Endothelial cell (in vitro differentiated cells): ENCODE measurements around the gene TRPV5. TPM values are rescaled to one million over a fixed set of nuclear protein-coding genes. Genes with fewer than 3 reads are reported as not detected.

Source experiments
- DNase-seq: peaks from one replicate; pipeline ENCODE4 v3.0.0; 2021; ENCODE audit warnings: low spot score
- H3K27ac Mint-ChIP-seq: one replicate; pipeline ENCODE4 v1.8.0; 2021; ENCODE audit warnings: mixed read lengths, inconsistent platforms; ENCODE audit not compliant: unreplicated experiment
- H3K27me3 Mint-ChIP-seq: one replicate; pipeline ENCODE4 v1.8.0; 2021; ENCODE audit warnings: mild to moderate bottlenecking, moderate library complexity, mixed read lengths, inconsistent platforms; ENCODE audit not compliant: unreplicated experiment
- H3K36me3 Mint-ChIP-seq: one replicate; pipeline ENCODE4 v1.8.0; 2021; ENCODE audit warnings: mild to moderate bottlenecking, low read depth, mixed read lengths, inconsistent platforms; ENCODE audit not compliant: unreplicated experiment
- H3K4me1 Mint-ChIP-seq: one replicate; pipeline ENCODE4 v1.8.0; 2021; ENCODE audit warnings: mild to moderate bottlenecking, mixed read lengths, inconsistent platforms; ENCODE audit not compliant: unreplicated experiment
- H3K4me3 Mint-ChIP-seq: one replicate; pipeline ENCODE4 v1.8.0; 2021; ENCODE audit warnings: mild to moderate bottlenecking, mixed read lengths, inconsistent platforms; ENCODE audit not compliant: unreplicated experiment
- H3K9me3 Mint-ChIP-seq: one replicate; pipeline ENCODE4 v1.8.0; 2021; ENCODE audit warnings: mixed read lengths, inconsistent platforms; ENCODE audit not compliant: unreplicated experiment
- total RNA-seq: library from RNA; stranded (reverse); fragmentation: NEBNext Ultra II Directional; extraction: Animal tissue kit (Norgen Biotek cat#: 25700); gene quantifications from one replicate; pipeline ENCODE4 v1.2.1, GENCODE V29; 2021; ENCODE audit not compliant: unreplicated experiment
- TF ChIP-seq, protein P1 (sequence below): fragments of 200-600 bp; sonication (generic); IDR thresholded peaks from one replicate; pipeline ENCODE4 v1.5.0; 2021; ENCODE audit warnings: antibody characterized with exemption; ENCODE audit not compliant: unreplicated experiment

The TRPV5 gene
- total RNA-seq, 1 donor from 2014 or later: not detected

DNA sequence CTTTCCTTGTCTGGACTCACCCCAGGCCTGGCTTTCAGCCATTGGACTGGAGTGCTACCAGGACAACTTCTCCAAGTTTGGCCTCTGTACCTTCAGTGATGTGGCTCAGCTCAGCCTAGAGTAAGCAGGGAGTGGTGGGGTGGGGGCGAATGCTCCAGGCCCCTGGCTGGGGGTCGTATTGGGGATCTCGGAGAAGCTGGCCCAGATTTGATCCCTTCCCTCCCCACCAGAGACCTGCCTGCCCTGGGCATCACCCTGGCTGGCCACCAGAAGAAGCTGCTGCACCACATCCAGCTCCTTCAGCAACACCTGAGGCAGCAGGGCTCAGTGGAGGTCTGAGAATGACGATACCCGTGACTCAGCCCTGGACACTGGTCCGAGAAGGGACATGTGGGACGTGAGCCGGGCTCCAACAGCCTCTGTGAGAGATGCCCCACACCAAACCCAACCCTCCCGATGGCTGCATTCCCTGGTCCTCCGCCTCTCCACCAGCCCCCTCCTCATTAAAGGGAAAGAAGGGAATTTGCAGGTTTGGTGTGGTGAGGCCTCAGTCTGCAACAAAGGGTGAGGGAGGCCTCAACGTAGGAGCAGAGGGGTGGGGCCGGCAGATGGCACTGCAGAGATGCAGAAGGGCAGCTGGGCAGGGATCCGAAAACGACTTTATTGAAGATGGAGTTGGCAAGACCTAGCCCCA is 62.8 kb downstream of the TRPV5 start:
- Mint-ChIP-seq H3K4me1 (no peaks in the 10 kb centered on the region), H3K4me3 (no peak overlapping the region), H3K36me3 (no peaks in the 10 kb centered on the region), H3K27me3 (peaks cover 18% of the 10 kb centered on the region), H3K9me3 (peaks cover 5% of the 10 kb centered on the region), H3K27ac (no peak overlapping the region)
- DNase-seq: peak; percentile 1
- TF ChIP-seq, protein P1, sequence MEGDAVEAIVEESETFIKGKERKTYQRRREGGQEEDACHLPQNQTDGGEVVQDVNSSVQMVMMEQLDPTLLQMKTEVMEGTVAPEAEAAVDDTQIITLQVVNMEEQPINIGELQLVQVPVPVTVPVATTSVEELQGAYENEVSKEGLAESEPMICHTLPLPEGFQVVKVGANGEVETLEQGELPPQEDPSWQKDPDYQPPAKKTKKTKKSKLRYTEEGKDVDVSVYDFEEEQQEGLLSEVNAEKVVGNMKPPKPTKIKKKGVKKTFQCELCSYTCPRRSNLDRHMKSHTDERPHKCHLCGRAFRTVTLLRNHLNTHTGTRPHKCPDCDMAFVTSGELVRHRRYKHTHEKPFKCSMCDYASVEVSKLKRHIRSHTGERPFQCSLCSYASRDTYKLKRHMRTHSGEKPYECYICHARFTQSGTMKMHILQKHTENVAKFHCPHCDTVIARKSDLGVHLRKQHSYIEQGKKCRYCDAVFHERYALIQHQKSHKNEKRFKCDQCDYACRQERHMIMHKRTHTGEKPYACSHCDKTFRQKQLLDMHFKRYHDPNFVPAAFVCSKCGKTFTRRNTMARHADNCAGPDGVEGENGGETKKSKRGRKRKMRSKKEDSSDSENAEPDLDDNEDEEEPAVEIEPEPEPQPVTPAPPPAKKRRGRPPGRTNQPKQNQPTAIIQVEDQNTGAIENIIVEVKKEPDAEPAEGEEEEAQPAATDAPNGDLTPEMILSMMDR: no peak

DNA sequence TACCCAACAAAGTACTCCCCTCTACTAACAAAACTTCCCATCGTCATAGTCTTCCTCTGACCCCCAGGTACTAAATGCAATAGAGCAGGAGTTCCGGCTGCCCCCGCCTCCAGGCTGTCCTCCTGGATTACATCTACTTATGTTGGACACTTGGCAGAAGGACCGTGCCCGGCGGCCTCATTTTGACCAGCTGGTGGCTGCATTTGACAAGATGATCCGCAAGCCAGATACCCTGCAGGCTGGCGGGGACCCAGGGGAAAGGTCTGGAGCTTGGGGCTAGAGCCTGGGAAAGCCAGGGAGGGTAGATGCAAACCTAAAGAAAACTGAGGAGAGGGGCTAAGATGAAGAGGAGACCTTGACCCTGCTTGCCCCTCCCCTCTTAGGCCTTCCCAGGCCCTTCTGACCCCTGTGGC is 63.4 kb downstream of the TRPV5 start:
- H3K27ac Mint-ChIP-seq: no peak overlapping the region
- no peaks in the 10 kb centered on the region for H3K36me3 Mint-ChIP-seq
- H3K4me3 Mint-ChIP-seq: peak overlapping the region; percentile 56
- no peak for DNase-seq
- H3K27me3 Mint-ChIP-seq: peaks cover 15% of the 10 kb centered on the region
- H3K9me3 Mint-ChIP-seq: peaks cover 2% of the 10 kb centered on the region
- H3K4me1 Mint-ChIP-seq: no peaks in the 10 kb centered on the region
- TF ChIP-seq, protein P1: no peak

DNA sequence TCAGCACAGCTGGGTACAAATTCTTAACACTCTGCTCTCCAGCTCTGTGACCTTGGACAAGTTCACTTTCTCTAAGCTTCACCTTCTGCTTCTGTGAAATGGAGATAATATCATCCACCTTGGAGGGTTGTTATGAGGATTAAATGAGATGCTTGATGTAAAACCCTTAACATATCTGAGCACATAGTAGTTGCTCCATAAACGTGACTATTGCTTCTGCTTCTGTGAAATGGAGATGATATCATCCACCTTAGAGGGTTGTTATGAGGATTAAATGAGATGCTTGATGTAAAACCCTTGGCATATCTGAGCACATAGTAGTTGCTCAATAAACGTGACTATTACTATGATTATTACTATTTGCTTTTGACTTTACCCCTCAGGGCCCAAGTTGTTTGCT is 64.1 kb downstream of the TRPV5 start:
- peaks cover 15% of the 10 kb centered on the region for H3K27me3 Mint-ChIP-seq
- no peaks in the 10 kb centered on the region for H3K9me3 Mint-ChIP-seq
- no peaks in the 10 kb centered on the region for H3K4me1 Mint-ChIP-seq
- H3K4me3 Mint-ChIP-seq: peak overlapping the region; percentile 6
- DNase-seq: no peak
- H3K36me3 Mint-ChIP-seq: no peaks in the 10 kb centered on the region
- TF ChIP-seq, protein P1: no peak
- no peak overlapping the region for H3K27ac Mint-ChIP-seq

DNA sequence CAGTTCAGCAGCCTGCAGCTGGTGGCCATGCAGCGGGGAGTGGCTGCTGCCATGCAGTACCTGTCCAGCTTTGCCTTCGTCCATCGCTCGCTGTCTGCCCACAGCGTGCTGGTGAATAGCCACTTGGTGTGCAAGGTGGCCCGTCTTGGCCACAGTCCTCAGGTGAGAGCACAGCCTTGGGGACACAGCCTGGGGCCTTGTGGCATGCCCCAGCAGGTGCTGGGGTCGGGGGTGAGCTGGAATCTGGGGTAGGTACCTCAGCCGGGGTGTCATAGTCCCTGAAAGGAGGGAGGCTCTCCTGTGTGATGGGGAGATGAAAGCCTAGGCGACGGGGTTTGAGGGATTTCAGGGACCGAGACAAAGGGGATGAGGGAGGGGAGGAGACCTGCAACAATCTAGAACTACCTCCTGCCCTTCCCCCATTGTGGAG is 64.5 kb downstream of the TRPV5 start:
- H3K27me3 Mint-ChIP-seq: peaks cover 12% of the 10 kb centered on the region

More for the DNA sequence above, 64.5 kb downstream of the TRPV5 start:
- Mint-ChIP-seq H3K4me3 (no peak overlapping the region), H3K9me3 (no peaks in the 10 kb centered on the region), H3K27ac (no peak overlapping the region), H3K4me1 (no peaks in the 10 kb centered on the region), H3K36me3 (no peaks in the 10 kb centered on the region)
- TF ChIP-seq, protein P1: no peak
- DNase-seq: no peak
